Panc1 (cell line): ENCODE measurements around the gene GRM7. TPM values are rescaled to one million over a fixed set of nuclear protein-coding genes. Genes with fewer than 3 reads are reported as not detected.

Source experiments
- ATAC-seq: fragments of 200-7000 bp; cut with Tn5 transposase; 2 replicates; pipeline ENCODE4 v1.9.1; 2020; ENCODE audit warnings: mild to moderate bottlenecking, moderate library complexity
- BruUV-seq: library from RNA; stranded (reverse); fragments of 400-500 nt; replicated peaks from 2 replicates; lab custom pipeline; 2021; lab: Mats Ljungman, UMichigan
- CTCF ChIA-PET: fragments of 300-600 bp; sonication (Branson Sonifier 250); formaldehyde crosslinking; loops from one replicate; lab custom pipeline; 2022; ENCODE audit warnings: antibody characterized with exemption; lab: Charles Lee
- POLR2A ChIA-PET: fragments of 300-600 bp; sonication (Branson Sonifier 250); formaldehyde crosslinking; loops from one replicate; lab custom pipeline; 2022; ENCODE audit warnings: antibody characterized with exemption; lab: Charles Lee
- DNase-seq: peaks from one replicate; pipeline ENCODE4 v3.0.0-alpha.2; 2010; ENCODE audit warnings: low read depth, low spot score
- H3K27ac ChIP-seq: 2 replicates; pipeline ENCODE4 v1.5.1; 2011; ENCODE audit warnings: mild to moderate bottlenecking, low read length, inconsistent platforms
- H3K27me3 ChIP-seq: fragments of 200-500 bp; sonication (Bioruptor generic); 2 replicates; pipeline ENCODE4 v1.6.0; 2014; ENCODE audit warnings: low read length, inconsistent platforms; ENCODE audit not compliant: control insufficient read depth, insufficient read depth
- H3K36me3 ChIP-seq: fragments of 200-500 bp; sonication (Bioruptor generic); 2 replicates; pipeline ENCODE4 v1.5.1; 2014; ENCODE audit warnings: inconsistent platforms, mild to moderate bottlenecking, low read length, moderate library complexity; ENCODE audit not compliant: control insufficient read depth, insufficient read depth
- H3K4me1 ChIP-seq: 2 replicates; pipeline ENCODE4 v1.5.1; 2011; ENCODE audit warnings: inconsistent platforms, mild to moderate bottlenecking, low read length, moderate library complexity; ENCODE audit not compliant: control insufficient read depth, insufficient read depth
- H3K4me3 ChIP-seq, 2 experiments: 2 replicates each; pipeline ENCODE4 v1.5.1; 2011 to 2012; ENCODE audit warnings: low read depth in 2 of 2, low read length in 2 of 2, mild to moderate bottlenecking in 2 of 2, inconsistent platforms in 1 of 2, moderate library complexity in 1 of 2
- H3K9me3 ChIP-seq: fragments of 200-500 bp; sonication (Bioruptor generic); 2 replicates; pipeline ENCODE4 v1.5.1; 2014; ENCODE audit warnings: low read depth, mild to moderate bottlenecking, inconsistent platforms, low read length, moderate library complexity; ENCODE audit not compliant: control insufficient read depth, insufficient read depth
- CTCF ChIP-seq: fragments of 450-650 bp; IDR thresholded peaks from 2 replicates; pipeline ENCODE4 v1.5.1; 2017; ENCODE audit warnings: mild to moderate bottlenecking
- POLR2AphosphoS5 ChIP-seq: IDR thresholded peaks from 2 replicates; pipeline ENCODE4 v1.6.1; 2012; ENCODE audit warnings: mild to moderate bottlenecking, low read depth, low read length, moderate library complexity
- REST ChIP-seq, 2 experiments: IDR thresholded peaks; 2 replicates each; pipeline ENCODE4 v1.6.1; 2011 to 2012; ENCODE audit warnings: low read depth in 2 of 2, control low read depth in 1 of 2, low read length in 1 of 2, mild to moderate bottlenecking in 1 of 2, moderate library complexity in 1 of 2; ENCODE audit not compliant: insufficient read depth in 1 of 2
- SIN3A ChIP-seq: IDR thresholded peaks from 2 replicates; pipeline ENCODE4 v1.6.1; 2012; ENCODE audit warnings: low read depth, mild to moderate bottlenecking, low read length, moderate library complexity, borderline replicate concordance; ENCODE audit not compliant: insufficient read depth
- TCF7L2 ChIP-seq: IDR thresholded peaks from 2 replicates; pipeline ENCODE4 v1.6.1; 2011; ENCODE audit warnings: mild to moderate bottlenecking, low read depth, low read length, inconsistent platforms
- in situ Hi-C: cut with HindIII; loops from 2 replicates; pipeline ENCODE4 v1.10.0; 2016; ENCODE audit warnings: low sequenced_read_pairs, low pct_unique_long_range_greater_than_20kb
- intact Hi-C: fragments of 100-400 bp; cut with micrococcal nuclease; formaldehyde crosslinking; loops from one replicate; pipeline ENCODE4 v1.10.0; 2022; ENCODE audit not compliant: unreplicated experiment
- total RNA-seq: library from RNA; stranded (reverse); gene quantifications from one replicate; pipeline ENCODE4 v1.2.1, GENCODE V29; 2021; ENCODE audit not compliant: unreplicated experiment

GRM7 gene
- total RNA-seq, 1 experiment from 2014 or later: not detected

GRCh38 chr3:7293286-7293685 is 432.4 kb downstream of the GRM7 start:
- H3K4me1 ChIP-seq: no peaks in the 10 kb centered on the region
- CTCF ChIA-PET: no interaction called here
- H3K4me3 ChIP-seq: no peak overlapping the region
- TF ChIP-seq POLR2AphosphoS5 (no peak), TCF7L2 (no peak), CTCF (no peak), SIN3A (no peak), REST (IDR thresholded peaks at IDR 0.05; ENCODE audit: insufficient read depth in 1 of 2, low read depth in 2 of 2, low read length in 1 of 2) (no peak)
- H3K36me3 ChIP-seq: no peaks in the 10 kb centered on the region
- POLR2A ChIA-PET: no interaction called here
- in situ Hi-C loops: no loop called here
- ATAC-seq: no peak
- no peak for DNase-seq
- H3K27me3 ChIP-seq: no peaks in the 10 kb centered on the region
- no peak overlapping the region for H3K27ac ChIP-seq
- BruUV-seq: no TSS peak
- intact Hi-C loops: no loop called here
- no peaks in the 10 kb centered on the region for H3K9me3 ChIP-seq

GRCh38 chr3:7305561-7305960 is 444.6 kb downstream of the GRM7 start:
- H3K4me3 ChIP-seq: no peak overlapping the region
- no peaks in the 10 kb centered on the region for H3K4me1 ChIP-seq
- ChIA-PET CTCF (no interaction called here), POLR2A (no interaction called here)
- intact Hi-C loops: no loop called here
- TF ChIP-seq POLR2AphosphoS5 (no peak), REST (IDR thresholded peaks at IDR 0.05; ENCODE audit: insufficient read depth in 1 of 2, low read depth in 2 of 2, low read length in 1 of 2) (no peak), SIN3A (no peak), CTCF (no peak), TCF7L2 (no peak)
- no peak overlapping the region for H3K27ac ChIP-seq
- DNase-seq (no peak), ATAC-seq (no peak)
- H3K36me3 ChIP-seq: no peaks in the 10 kb centered on the region
- no peaks in the 10 kb centered on the region for H3K9me3 ChIP-seq
- in situ Hi-C loops: no loop called here
- no peaks in the 10 kb centered on the region for H3K27me3 ChIP-seq
- BruUV-seq: no TSS peak
